Measurements from ENCODE around the gene PRKCI.

PRKCI gene

GRCh38 chr3:170228093-170228766, 6.0 kb downstream of the PRKCI start:
- no peak for TF ChIP-seq CTCF (IDR thresholded peaks at IDR 0.05; ENCODE audit: low read depth, low read length)
- no peak for TF ChIP-seq MAX (IDR thresholded peaks at IDR 0.05; ENCODE audit: low read depth, low read length)
- no peak for TF ChIP-seq POLR2A (IDR thresholded peaks at IDR 0.05; ENCODE audit: extremely low read depth, insufficient read length)
- no peak for TF ChIP-seq MYC (IDR thresholded peaks at IDR 0.05; ENCODE audit: low read depth, low read length)
- no peak for DNase-seq (ENCODE audit: low read depth)
- H3K4me3 ChIP-seq (ENCODE audit: low read depth, low read length): no peak overlapping the region

GRCh38 chr3:170232266-170232665, 10.0 kb downstream of the PRKCI start:
- TF ChIP-seq CTCF (IDR thresholded peaks at IDR 0.05; ENCODE audit: low read depth, low read length) (no peak), MYC (IDR thresholded peaks at IDR 0.05; ENCODE audit: low read depth, low read length) (no peak), POLR2A (IDR thresholded peaks at IDR 0.05; ENCODE audit: extremely low read depth, insufficient read length) (no peak), MAX (IDR thresholded peaks at IDR 0.05; ENCODE audit: low read depth, low read length) (no peak)
- no peak overlapping the region for H3K4me3 ChIP-seq (ENCODE audit: low read depth, low read length)
- no peak for DNase-seq (ENCODE audit: low read depth)

GRCh38 chr3:170233530-170233929, 11.3 kb downstream of the PRKCI start:
- peak; percentile 24 for DNase-seq (ENCODE audit: low read depth)
- TF ChIP-seq POLR2A (IDR thresholded peaks at IDR 0.05; ENCODE audit: extremely low read depth, insufficient read length): no peak
- no peak for TF ChIP-seq MYC (IDR thresholded peaks at IDR 0.05; ENCODE audit: low read depth, low read length)
- no peak for TF ChIP-seq CTCF (IDR thresholded peaks at IDR 0.05; ENCODE audit: low read depth, low read length)
- TF ChIP-seq MAX (IDR thresholded peaks at IDR 0.05; ENCODE audit: low read depth, low read length): no peak
- no peak overlapping the region for H3K4me3 ChIP-seq (ENCODE audit: low read depth, low read length)

- TF ChIP-seq POLR2A (IDR thresholded peaks at IDR 0.05; ENCODE audit: extremely low read depth, insufficient read length): no peak
- no peak for TF ChIP-seq MYC (IDR thresholded peaks at IDR 0.05; ENCODE audit: low read depth, low read length)
- no peak for TF ChIP-seq MAX (IDR thresholded peaks at IDR 0.05; ENCODE audit: low read depth, low read length)
- no peak for TF ChIP-seq CTCF (IDR thresholded peaks at IDR 0.05; ENCODE audit: low read depth, low read length)
- H3K4me3 ChIP-seq (ENCODE audit: low read depth, low read length): no peak overlapping the region
- no peak for DNase-seq (ENCODE audit: low read depth)
These were observed 17.9 kb downstream of the PRKCI start for GRCh38 chr3:170240142-170240541.

GRCh38 chr3:170240671-170241070, 18.4 kb downstream of the PRKCI start:
- TF ChIP-seq MAX (IDR thresholded peaks at IDR 0.05; ENCODE audit: low read depth, low read length) (no peak), POLR2A (IDR thresholded peaks at IDR 0.05; ENCODE audit: extremely low read depth, insufficient read length) (no peak), MYC (IDR thresholded peaks at IDR 0.05; ENCODE audit: low read depth, low read length) (no peak), CTCF (IDR thresholded peaks at IDR 0.05; ENCODE audit: low read depth, low read length) (no peak)
- no peak overlapping the region for H3K4me3 ChIP-seq (ENCODE audit: low read depth, low read length)
- DNase-seq (ENCODE audit: low read depth): no peak

Data from NB4 (cell line).